GM18867 (cell line): ENCODE measurements around the gene ARID1A.
A peak's percentile ranks its signal among the peaks of the same experiment; 100 is the strongest.

Experiments
- ATAC-seq: cut with Tn5 transposase; IDR thresholded peaks from one replicate; pipeline ENCODE4 v1.9.1; 2021; ENCODE audit warnings: mild to moderate bottlenecking, moderate library complexity; ENCODE audit not compliant: unreplicated experiment

ARID1A gene

GRCh38 chr1:26822737-26823395 lies 127.1 kb downstream of the ARID1A start:
- ATAC-seq: no peak

- no peak for ATAC-seq
These were observed 128.9 kb downstream of the ARID1A start for GRCh38 chr1:26824731-26825130.

- peak; percentile 81 for ATAC-seq
These were observed 130.7 kb downstream of the ARID1A start, which contains the start of gene ZDHHC18 for GRCh38 chr1:26826261-26827105. TSS of gene ZDHHC18 (plus strand) at chr1:26826688. CDS start at chr1:26826805, 117 bp downstream.

GRCh38 chr1:26827106-26827604 lies 131.3 kb downstream of the ARID1A start:
- ATAC-seq: no peak

DNA sequence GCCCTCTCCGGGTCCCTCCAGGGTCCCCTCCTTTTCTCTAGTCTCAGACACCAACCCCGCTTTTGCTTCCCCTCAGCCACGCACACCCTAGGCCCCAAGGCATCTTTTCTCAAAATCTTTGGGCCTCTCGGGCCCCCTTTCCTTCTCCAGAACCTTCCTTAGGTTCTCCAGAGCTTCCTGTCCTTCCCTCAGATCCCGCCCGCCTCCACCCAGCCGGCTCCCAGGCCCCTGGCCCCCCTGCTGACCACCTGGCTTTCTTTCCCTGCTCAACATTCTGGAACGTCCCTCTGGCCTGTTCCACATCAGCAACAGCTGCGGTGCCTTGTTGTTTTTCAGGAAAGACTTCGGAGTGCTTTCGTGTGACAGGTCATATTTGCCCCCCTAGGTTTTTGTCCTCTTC lies 131.8 kb downstream of the ARID1A start:
- ATAC-seq: no peak

GRCh38 chr1:26828411-26828991 lies 132.7 kb downstream of the ARID1A start:
- no peak for ATAC-seq

GRCh38 chr1:26829184-26829911 lies 133.5 kb downstream of the ARID1A start:
- ATAC-seq: no peak

GRCh38 chr1:26831059-26831458 lies 135.2 kb downstream of the ARID1A start:
- no peak for ATAC-seq
